ENCODE results near the gene DCTN1.
A peak's percentile ranks its signal among the peaks of the same experiment; 100 is the strongest.

DCTN1 gene

GRCh38 chr2:74333175-74333574, 46.9 kb downstream of the DCTN1 start:
- TF ChIP-seq OSR1 (CRISPR knock-in tag; IDR thresholded peaks at IDR 0.05) (no peak), ZNF565 (CRISPR knock-in tag; conservative IDR thresholded peaks at IDR 0.05; ENCODE audit: low read depth) (no peak), TOX (CRISPR knock-in tag; IDR thresholded peaks at IDR 0.05; ENCODE audit: borderline replicate concordance) (no peak), CSDC2 (CRISPR knock-in tag; IDR thresholded peaks at IDR 0.05) (no peak), RARB (CRISPR knock-in tag; IDR thresholded peaks at IDR 0.05) (no peak), ESRRG (CRISPR knock-in tag; IDR thresholded peaks at IDR 0.05) (no peak), PATZ1 (CRISPR knock-in tag; IDR thresholded peaks at IDR 0.05; ENCODE audit: borderline replicate concordance) (no peak), BACH2 (CRISPR knock-in tag; IDR thresholded peaks at IDR 0.05; ENCODE audit: borderline replicate concordance) (no peak), ARNTL (CRISPR knock-in tag; IDR thresholded peaks at IDR 0.05; ENCODE audit: borderline replicate concordance, low read depth) (no peak), TCF4 (CRISPR knock-in tag; IDR thresholded peaks at IDR 0.05; ENCODE audit: borderline replicate concordance) (no peak), ZNF70 (CRISPR knock-in tag; IDR thresholded peaks at IDR 0.05) (no peak), SNAI2 (CRISPR knock-in tag; IDR thresholded peaks at IDR 0.05) (no peak), ZNF8 (CRISPR knock-in tag; IDR thresholded peaks at IDR 0.05) (no peak), CREB5 (CRISPR knock-in tag; IDR thresholded peaks at IDR 0.05; ENCODE audit: low read depth) (no peak), POU6F1 (CRISPR knock-in tag; IDR thresholded peaks at IDR 0.05; ENCODE audit: borderline replicate concordance, low read depth) (no peak)
- ATAC-seq = peak; percentile 85

GRCh38 chr2:74332550-74333174, 47.4 kb downstream of the DCTN1 start:
- no peak; the same call in 2 of the 3 replicates for ATAC-seq
- TF ChIP-seq SNAI2 (CRISPR knock-in tag; IDR thresholded peaks at IDR 0.05) (no peak), ESRRG (CRISPR knock-in tag; IDR thresholded peaks at IDR 0.05) (no peak), ZNF565 (CRISPR knock-in tag; conservative IDR thresholded peaks at IDR 0.05; ENCODE audit: low read depth) (no peak), ZC3H10 (CRISPR knock-in tag; IDR thresholded peaks at IDR 0.05) (no peak), ZNF70 (CRISPR knock-in tag; IDR thresholded peaks at IDR 0.05) (no peak), CSRNP3 (CRISPR knock-in tag; IDR thresholded peaks at IDR 0.05) (no peak), GLIS3 (CRISPR knock-in tag; IDR thresholded peaks at IDR 0.05) (no peak), ISL1 (CRISPR knock-in tag; IDR thresholded peaks at IDR 0.05) (no peak), TOX (CRISPR knock-in tag; IDR thresholded peaks at IDR 0.05; ENCODE audit: borderline replicate concordance) (no peak), ZFP3 (CRISPR knock-in tag; IDR thresholded peaks at IDR 0.05) (no peak), TCF4 (CRISPR knock-in tag; IDR thresholded peaks at IDR 0.05; ENCODE audit: borderline replicate concordance) (no peak), PPARA (CRISPR knock-in tag; IDR thresholded peaks at IDR 0.05; ENCODE audit: borderline replicate concordance) (no peak), TSHZ2 (CRISPR knock-in tag; IDR thresholded peaks at IDR 0.05) (no peak), ZFP30 (CRISPR knock-in tag; IDR thresholded peaks at IDR 0.05) (no peak), CREB5 (CRISPR knock-in tag; IDR thresholded peaks at IDR 0.05; ENCODE audit: low read depth) (no peak), ZNF8 (CRISPR knock-in tag; IDR thresholded peaks at IDR 0.05) (no peak), OSR1 (CRISPR knock-in tag; IDR thresholded peaks at IDR 0.05) (no peak)

Measured in SK-N-SH treated with all-trans-retinoic acid at 6 μM for 48 hours (cell line).